HG03045 (cell line): Measurements from ENCODE around the gene LHPP.

ENCODE experiments used
- ATAC-seq: cut with Tn5 transposase; IDR thresholded peaks from one replicate; pipeline ENCODE4 v1.9.1; 2021; ENCODE audit warnings: mild to moderate bottlenecking, moderate library complexity; ENCODE audit not compliant: unreplicated experiment

Gene LHPP

DNA sequence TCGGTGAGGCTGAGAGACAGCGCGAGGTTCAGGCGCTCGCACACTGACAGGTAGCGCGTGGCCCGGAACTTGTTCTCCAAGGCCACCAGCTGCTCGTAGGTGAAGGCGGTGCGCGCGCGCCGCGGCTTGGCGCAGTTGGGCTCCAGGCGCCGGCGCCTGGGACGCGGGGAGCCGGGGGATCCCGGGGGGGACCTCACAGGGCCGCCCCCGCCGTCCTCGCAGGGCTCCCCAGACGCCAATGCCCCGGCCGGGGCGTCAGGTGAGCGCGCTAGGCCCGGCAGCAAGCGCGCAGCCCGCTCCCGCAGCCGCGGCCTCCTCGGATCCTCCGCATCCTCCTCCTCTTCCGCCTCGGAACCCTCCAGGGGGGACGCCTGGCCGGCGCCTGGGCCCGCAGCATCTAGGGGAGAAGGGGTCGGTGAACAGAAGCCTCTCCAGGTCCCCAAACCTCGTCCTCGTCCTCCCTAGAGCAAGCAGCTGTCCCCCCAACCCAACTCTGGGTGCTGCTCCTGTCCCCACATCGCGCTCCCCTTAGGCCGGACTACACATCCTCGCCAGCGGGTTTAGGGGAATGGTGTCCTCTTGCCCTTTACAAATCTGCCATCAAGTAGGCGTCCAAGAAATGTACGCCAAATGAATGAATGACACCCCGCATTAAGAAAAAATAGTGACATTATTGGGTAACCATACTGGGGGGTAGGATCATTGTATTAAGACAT is 13.7 kb upstream of the LHPP start:
- no peak for ATAC-seq

DNA sequence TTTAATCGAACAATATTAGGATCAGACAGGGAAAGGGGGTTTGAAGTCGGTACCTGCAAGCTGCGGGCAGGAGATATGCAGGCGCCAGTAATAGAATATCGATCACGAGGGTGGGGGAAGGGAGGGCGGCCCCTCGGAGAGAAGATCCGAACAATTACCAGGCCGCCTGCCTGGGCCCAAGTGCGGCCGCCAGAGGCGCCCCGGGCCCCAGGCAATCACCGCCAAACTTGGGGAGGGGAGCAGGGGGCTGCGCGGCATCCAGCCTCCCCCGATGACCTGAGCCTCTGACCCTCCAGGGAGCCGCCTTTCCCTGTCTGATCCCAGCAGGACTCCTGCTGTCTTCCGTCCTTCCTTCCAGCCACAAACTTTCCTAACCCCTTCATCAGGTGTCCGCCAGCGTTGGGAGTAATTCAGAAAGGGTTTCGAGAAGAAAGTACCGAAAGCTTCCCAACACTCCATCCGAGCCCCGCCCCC is 12.9 kb upstream of the LHPP start:
- ATAC-seq = no peak

DNA sequence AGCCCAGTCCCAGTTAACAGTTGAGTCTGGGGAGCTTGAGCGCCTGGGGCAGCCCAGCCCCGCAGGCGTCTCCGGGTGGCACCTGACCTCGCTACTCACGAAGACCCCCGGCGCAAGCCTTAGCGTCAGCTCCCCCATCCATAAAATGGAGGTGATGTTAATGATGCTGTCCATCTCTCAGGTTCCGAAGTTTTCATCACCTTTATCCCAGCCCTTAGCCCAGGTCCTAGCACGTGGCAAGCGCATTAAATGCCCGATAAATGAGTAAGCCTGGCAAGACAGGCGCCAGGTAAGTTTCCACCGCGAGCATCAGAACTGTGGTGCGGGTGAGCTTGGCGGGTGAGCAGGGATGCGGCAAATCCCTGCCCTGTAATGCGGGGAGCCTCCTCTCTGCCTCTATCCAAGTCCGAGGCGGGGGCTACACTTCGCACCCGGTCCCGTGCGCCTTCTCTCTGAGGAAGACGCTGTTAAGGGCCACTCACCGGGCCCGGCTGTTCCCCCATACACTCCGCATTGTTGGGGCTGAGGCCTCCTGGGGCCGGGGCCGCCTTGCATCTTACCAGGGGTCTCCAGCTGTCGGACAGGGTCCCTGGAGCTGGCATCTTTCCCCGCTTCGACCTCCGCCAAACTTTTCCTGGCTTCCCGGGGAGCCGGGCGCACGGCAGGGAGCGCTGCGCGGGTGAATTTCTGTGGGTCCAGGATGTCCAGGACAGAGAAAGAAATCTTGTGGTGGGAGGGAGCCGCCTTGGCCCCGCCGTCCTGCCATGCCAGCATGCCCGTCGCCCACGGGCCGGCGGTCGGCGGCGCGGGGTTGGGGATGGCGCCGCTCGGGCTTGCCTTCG is 12.2 kb upstream of the LHPP start:
- no peak for ATAC-seq

DNA sequence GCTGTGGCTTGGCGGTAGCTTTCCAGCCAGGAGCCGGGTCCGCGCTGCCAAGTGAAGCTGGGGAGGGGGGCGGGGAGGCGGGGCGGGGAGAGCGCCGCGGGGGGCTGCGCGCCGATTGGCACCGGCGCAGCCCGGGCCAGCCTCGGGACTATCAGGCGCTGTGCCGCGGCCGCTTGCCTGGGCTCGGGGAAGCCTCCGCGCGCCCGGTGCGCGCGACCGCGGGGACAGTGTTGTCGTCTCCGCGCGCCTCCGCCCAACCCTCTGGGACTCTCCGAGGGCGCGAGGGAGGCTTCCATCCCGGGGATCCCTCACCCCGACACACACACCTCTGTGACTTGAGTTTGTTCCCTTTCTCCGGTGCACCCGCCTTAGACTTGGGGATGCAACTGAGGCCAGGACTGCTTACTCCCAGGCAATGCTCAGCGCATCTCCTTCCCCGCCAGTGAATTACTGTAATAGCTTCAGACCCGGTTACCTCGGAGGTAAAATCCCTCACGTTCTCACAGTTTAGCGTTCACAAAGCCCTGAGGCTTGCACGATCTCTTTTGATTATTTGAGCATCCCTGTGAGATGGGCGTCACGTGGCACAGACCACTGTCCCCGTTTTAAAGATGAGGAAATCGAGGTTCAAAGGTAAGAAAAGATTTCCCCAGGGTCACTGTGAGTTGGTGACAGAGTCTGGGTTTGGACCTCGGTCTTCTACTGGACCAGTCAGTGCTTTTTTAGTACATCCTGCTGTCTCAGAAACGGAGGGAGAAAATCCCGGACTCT is 11.4 kb upstream of the LHPP start, which contains the start of gene NKX1-2:
NKX1-2 (minus strand) TSS at position 24 of the 771 bp plus-strand sequence. CDS start 92 bp downstream, outside the sequence.
- ATAC-seq = no peak

DNA sequence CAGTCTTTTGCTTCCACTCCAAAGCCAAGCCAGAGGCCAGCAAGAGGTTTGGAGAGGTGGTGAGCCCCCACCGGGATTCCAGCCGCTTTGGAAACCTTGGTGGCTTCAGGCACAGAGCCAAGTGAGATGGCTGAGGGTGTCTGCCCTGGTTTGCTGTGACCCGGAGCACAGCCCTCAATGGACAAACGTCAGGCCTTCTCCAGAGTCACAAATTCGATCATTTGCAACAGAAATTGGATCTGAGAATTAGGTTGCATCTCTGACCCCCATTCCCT is 10.9 kb upstream of the LHPP start:
- no peak for ATAC-seq

DNA sequence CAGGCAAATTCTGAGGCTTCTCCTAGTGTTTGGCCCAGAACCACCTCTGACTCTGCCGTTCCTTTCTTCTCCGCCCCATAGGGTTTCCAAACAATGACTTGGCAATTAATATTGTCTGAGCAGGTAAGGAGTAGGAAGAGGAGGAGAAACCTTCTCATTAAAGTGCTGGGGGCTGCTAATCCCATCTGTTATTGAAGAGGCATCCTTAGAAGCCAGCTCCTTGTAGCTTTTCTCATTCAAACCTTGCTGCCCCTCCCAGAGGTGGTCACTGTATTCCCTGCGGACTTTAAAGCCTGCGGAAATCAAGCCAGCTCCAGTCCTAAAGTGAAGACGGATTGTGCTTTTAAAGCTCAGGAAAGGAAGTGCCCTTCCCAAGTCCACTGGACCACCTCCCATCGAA is 10.3 kb upstream of the LHPP start:
- ATAC-seq = no peak

DNA sequence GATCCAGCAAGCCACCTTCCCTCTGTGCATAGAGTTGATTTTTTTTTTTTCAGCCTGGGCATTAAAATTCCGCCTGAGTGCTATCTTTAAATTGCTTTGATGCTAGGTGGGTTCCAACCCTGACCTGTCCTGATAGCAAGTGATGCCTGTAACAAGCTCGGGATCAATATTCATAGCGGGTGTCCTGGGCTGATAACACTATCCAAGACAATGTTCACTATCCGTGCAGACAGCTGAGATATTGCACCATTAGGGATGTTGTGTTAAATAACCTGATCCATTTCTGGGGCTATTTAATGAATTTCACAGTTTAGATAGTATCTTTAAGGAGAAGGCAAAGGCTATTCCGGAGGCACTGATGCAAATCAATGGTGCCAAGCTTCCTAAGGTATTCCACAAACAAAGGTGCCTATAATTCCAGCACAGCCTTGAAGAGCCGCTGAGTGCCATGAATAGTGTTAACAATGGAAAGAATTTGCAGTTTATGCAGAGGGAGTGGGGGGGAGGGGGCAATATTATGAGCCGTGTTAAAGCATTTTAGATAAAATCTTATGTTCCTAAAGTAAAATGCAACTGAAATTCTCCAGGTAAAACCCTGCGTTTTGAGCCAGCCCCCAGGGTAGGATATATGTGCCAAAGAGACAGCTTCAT is 7.5 kb upstream of the LHPP start:
- no peak for ATAC-seq

DNA sequence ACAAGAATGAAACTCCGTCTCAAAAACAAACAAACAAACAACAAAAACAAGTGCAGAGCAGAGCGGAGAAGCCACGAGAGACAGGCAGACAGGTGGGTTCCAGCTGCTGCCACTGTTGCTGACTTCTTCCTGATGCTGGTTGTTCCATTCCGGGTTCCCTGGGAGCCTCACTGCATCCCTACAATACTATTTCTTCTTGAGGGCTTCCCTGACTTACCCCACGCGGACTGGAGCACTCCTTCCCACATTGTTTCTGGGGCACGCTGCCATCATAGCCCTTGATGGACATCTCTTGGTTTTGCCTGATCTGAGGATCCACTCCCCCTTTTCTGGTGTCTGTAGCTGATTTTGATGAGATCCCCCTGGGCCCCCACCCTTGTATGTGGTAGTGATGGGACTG is 6.2 kb upstream of the LHPP start:
- ATAC-seq = no peak

DNA sequence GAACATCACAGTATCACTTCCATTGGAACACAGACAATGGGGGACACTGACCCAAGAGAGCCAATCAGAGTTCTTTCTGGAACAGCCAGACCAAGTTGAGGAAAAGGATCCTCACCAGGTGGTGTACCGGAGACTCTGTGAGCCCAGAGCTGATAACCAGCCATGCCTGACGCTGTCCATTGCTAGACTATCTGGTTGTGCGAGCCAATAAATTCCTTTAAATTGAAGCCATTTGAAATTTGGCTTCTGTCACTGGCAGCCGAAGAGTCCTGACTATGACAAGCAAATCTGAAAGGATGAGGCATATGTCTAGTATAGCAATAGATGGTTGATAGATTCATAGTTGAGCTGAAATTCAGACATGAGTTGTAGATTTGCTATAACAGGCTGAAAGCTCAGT is 3.1 kb upstream of the LHPP start:
- ATAC-seq = no peak

DNA sequence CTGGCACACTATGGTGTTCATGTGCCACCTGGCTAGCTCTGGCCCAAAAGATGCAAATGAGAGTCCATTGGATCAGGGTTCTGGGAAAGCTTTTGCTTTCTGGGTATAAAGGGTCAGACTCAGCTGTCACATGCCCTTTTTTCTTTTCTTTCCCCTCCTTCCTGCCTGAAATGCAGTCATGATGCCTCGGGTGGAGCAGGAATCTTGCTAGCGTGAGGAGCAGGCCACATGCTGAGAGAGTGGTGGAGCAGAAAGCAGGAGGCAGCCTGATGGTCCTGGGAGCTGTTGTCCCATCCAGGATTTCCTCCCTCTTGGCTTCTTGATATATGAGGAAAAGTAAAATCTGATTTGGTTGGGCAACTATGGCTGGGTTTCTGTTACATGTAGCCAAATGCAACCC is 2.7 kb upstream of the LHPP start:
- no peak for ATAC-seq

DNA sequence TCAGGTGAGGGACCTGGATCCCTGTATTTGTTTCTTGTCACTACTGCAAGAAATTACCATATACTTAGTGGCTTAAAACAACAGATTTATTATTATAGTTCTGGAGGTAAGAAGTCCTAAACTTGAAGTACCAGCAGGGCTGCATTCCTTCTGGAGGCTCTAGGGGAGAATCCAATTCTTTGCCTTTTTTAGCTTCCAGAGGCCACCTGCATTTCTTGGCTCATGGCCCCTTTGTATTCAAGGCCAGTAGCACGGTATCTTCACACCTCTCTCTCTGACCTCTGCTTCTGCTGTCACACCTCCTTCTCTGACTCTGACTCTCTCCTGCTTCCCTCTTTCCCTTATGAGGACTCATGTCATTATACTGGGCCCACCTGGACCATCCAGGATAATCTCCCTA is 2.2 kb upstream of the LHPP start:
- no peak for ATAC-seq

DNA sequence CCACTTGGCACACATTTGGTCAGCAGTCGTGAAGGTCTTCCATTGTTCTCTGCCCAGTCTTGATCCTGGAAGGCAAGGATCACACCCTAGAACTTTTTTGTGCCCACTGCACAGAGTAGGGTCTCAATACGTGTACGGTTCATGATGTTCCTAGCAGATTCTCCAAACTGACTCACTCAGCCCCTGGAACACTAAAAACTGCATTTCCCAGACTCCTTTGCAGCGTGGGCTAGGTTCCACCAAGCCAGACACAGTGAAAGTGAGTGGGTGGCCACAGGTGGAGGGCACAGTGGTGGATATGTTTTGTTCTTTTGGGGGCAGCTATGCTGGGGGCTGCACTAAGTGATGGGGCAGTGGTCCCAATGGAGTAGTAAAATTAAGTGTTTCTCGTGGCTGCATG is 1.5 kb upstream of the LHPP start:
- ATAC-seq = no peak

DNA sequence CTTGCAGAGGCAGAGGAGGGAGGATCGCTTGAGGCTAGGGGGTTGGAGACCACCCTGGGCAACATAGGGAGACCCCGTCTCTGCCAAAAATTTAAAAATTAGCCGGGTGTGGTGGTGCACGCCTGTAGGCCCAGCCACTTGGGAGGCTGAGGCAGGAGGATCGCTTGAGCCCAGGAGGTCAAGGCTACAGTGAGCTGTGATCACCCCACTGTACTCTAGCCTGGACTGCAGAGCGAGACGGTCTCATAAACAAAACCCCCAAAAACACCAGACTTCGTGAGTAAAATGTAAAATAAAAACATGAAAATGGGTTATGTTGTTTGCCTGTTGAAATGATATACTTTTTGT is 699 bp downstream of the LHPP start:
- no peak for ATAC-seq

DNA sequence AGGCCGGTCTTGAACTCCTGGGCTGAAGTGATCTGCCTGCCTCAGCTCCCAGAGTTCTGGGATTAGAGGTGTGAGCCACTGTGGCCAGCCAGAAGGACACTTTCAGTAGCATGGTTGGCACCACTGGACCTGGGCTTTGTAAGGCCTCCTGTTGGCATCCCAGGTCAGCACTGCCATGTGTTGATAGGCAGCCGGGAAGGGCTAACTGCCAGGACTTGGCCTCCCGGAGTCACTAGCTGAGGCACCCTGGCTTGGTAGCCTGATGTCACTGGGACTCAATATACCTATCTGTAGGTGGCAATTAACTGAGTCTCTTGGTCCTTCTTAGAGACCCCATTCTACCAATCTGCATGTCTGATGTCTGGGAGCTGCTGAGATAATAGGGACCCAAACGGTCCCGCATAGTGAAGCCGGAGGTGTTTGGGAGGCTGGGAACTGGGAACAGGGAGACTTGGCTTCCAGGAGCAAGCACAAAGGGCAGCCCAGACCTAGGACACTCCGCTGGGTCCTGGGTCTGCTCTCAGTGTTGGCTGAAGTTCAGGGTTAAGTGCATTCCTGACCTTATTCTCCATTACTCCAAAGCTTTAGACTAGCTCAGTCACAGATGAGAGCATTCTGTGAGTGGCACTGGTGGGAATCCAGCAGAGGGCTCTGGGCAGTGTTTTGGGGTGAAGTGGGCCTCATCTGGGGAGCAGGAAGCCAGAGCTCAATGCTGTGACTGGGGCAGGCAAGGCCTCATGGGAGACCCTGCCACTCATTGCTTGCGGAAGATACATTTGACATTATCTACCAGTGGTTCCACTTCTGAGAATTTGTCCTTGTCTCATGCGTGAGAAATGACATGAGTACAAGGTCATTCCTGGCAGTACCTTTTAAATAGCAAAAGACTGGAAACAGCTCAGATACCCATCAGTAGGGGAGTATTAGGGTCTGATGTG is 2.7 kb downstream of the LHPP start:
- no peak for ATAC-seq

DNA sequence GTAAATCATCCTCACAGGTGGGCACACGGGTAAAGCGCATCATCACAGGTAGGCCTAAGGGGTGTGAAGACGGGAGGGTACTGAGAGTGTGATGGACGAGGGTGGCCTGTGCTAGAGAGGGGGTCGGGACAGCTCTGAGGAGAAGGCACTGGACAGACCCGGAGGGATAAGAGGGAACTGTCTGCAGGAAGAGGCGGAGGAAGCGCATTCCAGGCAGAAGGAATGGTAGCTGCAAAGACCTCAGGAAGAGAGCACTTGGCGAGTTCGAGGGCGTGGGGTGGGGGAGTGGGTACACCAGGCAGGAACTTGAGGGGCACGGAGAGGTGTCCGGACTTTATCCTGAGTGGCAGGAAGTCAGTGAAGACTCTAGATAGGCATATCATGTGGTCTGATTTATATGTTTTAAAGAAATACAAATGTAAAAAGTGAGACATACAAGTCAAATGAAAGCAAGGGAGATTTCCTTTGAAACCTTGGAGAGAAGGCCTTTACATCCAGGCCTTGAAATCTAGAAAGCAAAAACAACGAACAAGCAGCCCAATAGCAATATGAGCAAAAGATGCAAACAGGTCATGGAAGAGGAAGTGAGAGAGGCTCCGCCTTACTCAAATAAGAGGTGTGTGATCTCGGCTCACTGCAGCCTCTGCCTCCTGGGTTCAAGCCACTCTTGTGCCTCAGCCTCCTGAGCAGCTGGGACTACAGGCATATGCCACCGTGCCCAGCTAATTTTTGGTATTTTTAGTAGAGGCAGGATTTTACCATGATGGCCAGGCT is 3.6 kb downstream of the LHPP start:
- ATAC-seq = no peak

DNA sequence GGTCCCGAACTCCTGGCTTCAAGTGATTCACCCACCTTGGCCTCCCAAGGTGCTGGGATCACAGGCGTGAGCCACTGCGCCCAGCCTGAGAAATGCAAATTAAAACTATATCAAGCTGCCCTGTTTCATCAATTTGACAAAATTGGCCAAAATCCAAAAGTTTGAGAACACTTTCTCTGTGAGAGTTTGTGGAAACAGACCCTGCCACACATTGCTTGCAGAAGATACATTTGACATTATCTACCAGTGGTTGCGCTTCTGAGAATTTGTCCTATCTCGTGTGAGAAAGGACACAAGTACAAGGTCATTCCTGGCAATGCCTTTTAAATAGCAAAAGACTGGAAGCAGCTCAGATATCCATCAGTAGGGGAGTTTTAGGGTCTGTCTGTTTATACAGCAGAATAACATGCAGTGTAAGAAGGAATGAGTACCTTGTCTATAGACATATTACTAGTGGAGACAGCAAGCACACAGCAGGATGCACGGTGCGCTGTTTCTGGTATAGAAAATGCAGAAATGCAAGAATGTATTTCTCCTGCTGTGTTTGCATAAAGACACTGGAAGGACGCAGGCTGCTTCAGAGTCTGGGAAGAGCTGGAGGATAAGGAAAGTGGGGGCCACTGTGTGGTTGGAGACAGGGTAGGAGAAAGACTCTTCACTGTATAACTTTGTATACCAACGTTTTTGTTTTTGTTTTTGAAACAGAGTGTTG is 4.3 kb downstream of the LHPP start:
- no peak for ATAC-seq

DNA sequence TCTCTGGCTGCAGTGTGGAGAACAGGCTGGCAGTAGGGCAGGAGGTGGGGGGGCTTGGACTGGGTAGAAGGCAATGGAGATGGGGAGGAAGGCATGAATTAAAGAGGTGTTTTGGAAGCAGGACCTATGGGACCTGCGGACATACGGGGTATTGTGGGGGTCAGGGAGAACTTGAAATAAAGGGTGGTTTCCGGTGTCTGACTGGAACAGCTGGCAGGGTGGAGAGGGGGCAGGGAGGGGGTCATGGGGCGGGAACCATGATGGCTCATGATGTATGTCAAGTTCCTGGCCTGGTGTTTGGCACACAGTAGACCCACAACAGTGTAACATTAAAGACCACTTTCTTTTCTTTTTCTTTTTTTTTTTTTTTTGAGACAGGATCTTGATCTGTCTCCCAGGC is 5.5 kb downstream of the LHPP start:
- no peak for ATAC-seq

DNA sequence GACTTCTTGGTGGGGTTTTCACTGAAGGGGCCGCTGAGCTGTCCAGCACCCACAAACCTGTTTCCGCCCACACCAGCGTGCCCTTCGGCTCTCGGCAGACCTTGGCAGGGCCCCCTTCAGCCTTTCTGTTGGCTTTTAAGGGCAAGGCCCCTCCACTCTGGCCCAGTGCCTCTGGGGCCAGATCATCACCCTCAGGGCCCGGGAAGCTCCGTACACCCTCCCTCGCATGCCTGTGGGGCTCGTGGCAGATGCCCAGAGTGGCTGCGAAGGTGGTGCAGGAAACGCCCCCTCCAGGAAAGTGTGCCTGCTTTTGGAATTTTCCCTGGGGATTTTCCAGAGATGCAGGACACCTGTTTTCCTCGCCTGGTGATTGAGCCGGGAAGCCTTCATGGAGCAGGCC is 7.0 kb downstream of the LHPP start:
- no peak for ATAC-seq

DNA sequence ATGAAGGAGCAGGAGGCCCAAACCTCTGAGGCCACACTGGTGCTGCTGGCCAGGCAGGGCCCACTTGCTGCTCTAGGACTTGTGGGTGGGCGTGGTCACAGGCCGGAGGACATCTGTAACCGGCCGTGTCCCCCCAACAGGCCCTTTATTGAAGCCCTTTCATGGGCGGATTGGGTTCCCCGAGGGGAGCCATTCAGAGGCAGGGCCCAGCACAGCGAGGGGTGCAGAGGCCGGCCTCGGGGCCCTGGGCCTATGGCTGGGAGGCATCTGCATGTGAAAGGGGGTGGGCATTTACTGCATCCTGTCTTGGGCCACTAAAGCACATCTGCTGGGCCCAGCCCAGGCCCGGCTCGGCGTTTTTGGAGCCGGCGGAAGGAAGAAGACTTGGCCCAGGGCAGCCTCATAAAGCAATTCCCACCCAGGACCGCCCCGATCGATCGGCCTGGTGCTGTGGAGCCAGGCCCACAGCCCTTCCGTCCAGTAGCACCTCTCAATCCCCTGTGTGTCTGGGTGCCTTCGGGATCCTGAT is 8.4 kb downstream of the LHPP start:
- ATAC-seq = no peak
